Heart right ventricle (tissue), 16 donors: ENCODE results near the gene PDZD2. TPM values are rescaled to one million over a fixed set of nuclear protein-coding genes. Genes with fewer than 3 reads are reported as not detected.

Source experiments
- ATAC-seq, 8 donors: fragments of 200-7000 bp; cut with Tn5 transposase; one replicate each; pipeline ENCODE4 v1.9.1; 2020; ENCODE audit warnings: mild to moderate bottlenecking in 8 of 8, moderate library complexity in 8 of 8, moderate number of reproducible peaks in 1 of 8
- DNase-seq, 2 donors: peaks; one replicate each; pipeline ENCODE4 v3.0.0-alpha.2; 2020
- H3K27ac ChIP-seq, 10 donors: fragments of 200-600 bp; sonication (generic) in 2 of 10; one replicate each; pipeline versions ENCODE4 v1.5.0 to v1.8.0; 2020 to 2022; ENCODE audit warnings: mild to moderate bottlenecking in 3 of 10
- H3K27me3 ChIP-seq, 7 donors: fragments of 200-600 bp; one replicate each; pipeline ENCODE4 v1.8.0; 2021 to 2022; ENCODE audit warnings: mild to moderate bottlenecking in 2 of 7
- H3K36me3 ChIP-seq, 9 donors: fragments of 200-600 bp; sonication (generic) in 1 of 9; one replicate each; pipeline versions ENCODE4 v1.5.0 to v1.8.0; 2020 to 2022; ENCODE audit warnings: mild to moderate bottlenecking in 2 of 9
- H3K4me1 ChIP-seq, 9 donors: fragments of 200-600 bp; sonication (generic) in 1 of 9; one replicate each; pipeline versions ENCODE4 v1.5.0 to v1.8.0; 2020 to 2022; ENCODE audit warnings: mild to moderate bottlenecking in 4 of 9
- H3K4me3 ChIP-seq, 10 donors: fragments of 200-600 bp; sonication (generic) in 2 of 10; one replicate each; pipeline versions ENCODE4 v1.5.0 to v1.8.0; 2020 to 2022; ENCODE audit warnings: mild to moderate bottlenecking in 7 of 10, moderate library complexity in 2 of 10
- H3K9me3 ChIP-seq, 11 donors: fragments of 200-600 bp in 10 of 11; sonication (generic) in 2 of 11; one replicate each; pipeline versions ENCODE4 v1.5.0 to v1.8.0; 2013 to 2022; ENCODE audit warnings: mild to moderate bottlenecking in 2 of 11, control low read depth in 1 of 11, moderate library complexity in 1 of 11
- WGBS, 2 donors: extraction: QIAGEN DNeasy Blood & Tissue Kit; methylation state at CpG; one replicate each; pipeline ENCODE4 v1.1.7; 2013; ENCODE audit warnings: inconsistent platforms in 1 of 2; 5-methylcytosine and 5-hydroxymethylcytosine counted together
- intact Hi-C, 10 donors: fragments of 100-400 bp; cut with DNase I; formaldehyde crosslinking; loops; one replicate each; pipeline versions ENCODE4 v1.11.1 to v1.14.2; 2022
- polyA plus RNA-seq, 2 donors: library from polyadenylated mRNA; stranded (reverse); fragments of 200-250 nt; gene quantifications; one replicate each; pipeline ENCODE4 v1.2.3, GENCODE V29; 2013
- total RNA-seq, 10 donors: library from RNA; stranded (reverse); fragmentation: NEBNext Ultra II Directional in 3 of 10; extraction: Animal tissue kit (Norgen Biotek cat#: 25700) in 3 of 10; gene quantifications; one replicate each; pipeline versions ENCODE4 v1.2.1 to v1.2.4, GENCODE V29; 2021 to 2023
- TF ChIP-seq, protein P1 (sequence below), 9 donors: fragments of 200-600 bp; sonication (generic) in 2 of 9; IDR thresholded peaks; one replicate each; pipeline versions ENCODE4 v1.5.0 to v1.8.0; 2021 to 2022; ENCODE audit warnings: antibody characterized with exemption in 9 of 9, mild to moderate bottlenecking in 5 of 9, moderate library complexity in 1 of 9
- donor health status: Arrhythmogenic right ventricular cardiomyopathy.
- donor health status: ischemic (EF 13 %, LVEDD 7.1; RV severe dilation, severe dysfunction).
- donor health status: healthy with polysubstance abuse.
- donor health status: DM: no; HTN: yes; CAD: no.
- donor health status: DM: no; HTN: no; CAD: no.
- donor health status: ischemic (EF 25% LVEDD 6.9; RV normal size, moderate dysfunction).
- donor health status: ischemic (EF 25% LVEDD 5.7; RV mildly dilated, moderate dysfunction).
- donor health status: healthy.
- donor health status: DM: yes; HTN: yes; CAD: no.
- donor health status: Ischemic cardiomyopathy.
- donor health status: ischemic (EF 35%, LVEDD 5.7; RV mildly dilated, moderate dysfunction).
- donor health status: nonischemic (EF 11% LVEDD 7.7; RV severe dilation, severe dysfunction).
- donor health status: DM: yes; HTN: yes; CAD: no.
- donor health status: PGD.
- donor health status: ischemic (EF 29% LVEDD 5.4; RV normal size, mild dysfunction).
- donor health status: nonischemic (EF 23%, LVEDD 6.1; RV moderate dilation, normal function).

The PDZD2 gene
- total and polyA plus RNA-seq, 12 donors, result 9.0 to 117 (median 82.5) TPM

DNA sequence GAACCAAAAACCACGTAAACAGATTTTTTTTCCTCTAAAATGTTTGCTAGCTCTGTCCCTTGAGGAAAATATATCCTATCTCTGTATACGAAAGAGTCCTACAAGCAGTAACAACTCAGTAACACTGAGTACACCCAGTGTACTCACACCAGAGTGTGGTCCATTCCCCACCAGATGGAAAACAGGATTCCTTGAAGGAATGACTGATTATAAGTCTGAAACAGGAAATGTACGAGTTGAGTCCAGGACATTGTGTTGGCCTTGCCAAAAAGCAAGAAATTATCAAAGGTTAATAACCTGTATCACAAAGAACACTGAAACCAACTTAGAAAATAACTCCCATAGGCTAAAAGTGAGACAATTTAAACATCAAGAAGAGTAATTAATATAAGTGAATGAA, 514.8 kb downstream of the PDZD2 start:
- ATAC-seq, result peak in 7 of 8 donors; percentile 31 to 55 (median 43)
- intact Hi-C loops, result no loop called here
- H3K27me3 ChIP-seq, result no peaks in the 10 kb centered on the region
- TF ChIP-seq, protein P1, sequence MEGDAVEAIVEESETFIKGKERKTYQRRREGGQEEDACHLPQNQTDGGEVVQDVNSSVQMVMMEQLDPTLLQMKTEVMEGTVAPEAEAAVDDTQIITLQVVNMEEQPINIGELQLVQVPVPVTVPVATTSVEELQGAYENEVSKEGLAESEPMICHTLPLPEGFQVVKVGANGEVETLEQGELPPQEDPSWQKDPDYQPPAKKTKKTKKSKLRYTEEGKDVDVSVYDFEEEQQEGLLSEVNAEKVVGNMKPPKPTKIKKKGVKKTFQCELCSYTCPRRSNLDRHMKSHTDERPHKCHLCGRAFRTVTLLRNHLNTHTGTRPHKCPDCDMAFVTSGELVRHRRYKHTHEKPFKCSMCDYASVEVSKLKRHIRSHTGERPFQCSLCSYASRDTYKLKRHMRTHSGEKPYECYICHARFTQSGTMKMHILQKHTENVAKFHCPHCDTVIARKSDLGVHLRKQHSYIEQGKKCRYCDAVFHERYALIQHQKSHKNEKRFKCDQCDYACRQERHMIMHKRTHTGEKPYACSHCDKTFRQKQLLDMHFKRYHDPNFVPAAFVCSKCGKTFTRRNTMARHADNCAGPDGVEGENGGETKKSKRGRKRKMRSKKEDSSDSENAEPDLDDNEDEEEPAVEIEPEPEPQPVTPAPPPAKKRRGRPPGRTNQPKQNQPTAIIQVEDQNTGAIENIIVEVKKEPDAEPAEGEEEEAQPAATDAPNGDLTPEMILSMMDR (IDR thresholded peaks at IDR 0.05), result no peak
- H3K4me1 ChIP-seq, result peaks cover 18 to 87% (median 74%) of the 10 kb centered on the region in 9 donors
- 30 to 34% methylated on average over 3 of the region's 3 CpGs for WGBS, 2 donors
- H3K27ac ChIP-seq, result peak overlapping the region in 5 of 10 donors; percentile 1 to 36 (median 11)
- no peak for DNase-seq
- peaks cover 0 to 7% (median 0%) of the 10 kb centered on the region in 9 donors for H3K36me3 ChIP-seq
- no peaks in the 10 kb centered on the region for H3K9me3 ChIP-seq
- no peak overlapping the region for H3K4me3 ChIP-seq

DNA sequence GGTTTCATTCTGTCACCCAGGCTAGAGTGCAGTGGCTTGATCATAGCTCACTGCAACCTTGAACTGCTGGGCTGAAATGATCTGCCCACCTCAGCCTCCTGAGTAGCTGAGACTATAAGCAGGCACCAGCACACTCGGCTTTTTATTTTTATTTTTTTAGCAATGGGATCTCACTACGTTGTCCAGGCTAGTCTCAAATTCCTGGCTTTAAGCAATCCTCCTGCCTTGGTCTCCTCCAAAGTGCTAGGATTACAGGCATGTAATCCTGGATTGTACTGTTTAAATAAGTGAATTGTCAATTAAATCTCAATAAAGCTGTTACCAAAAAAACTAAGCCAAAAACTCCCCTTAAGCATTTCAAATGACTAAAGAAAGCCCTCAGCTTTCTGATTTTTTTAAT, 516.3 kb downstream of the PDZD2 start:
- TF ChIP-seq, protein P1 (IDR thresholded peaks at IDR 0.05), result no peak
- Histone ChIP-seq H3K27ac (no peak overlapping the region), H3K27me3 (no peaks in the 10 kb centered on the region), H3K4me3 (no peak overlapping the region), H3K4me1 (peaks cover 22 to 87% (median 80%) of the 10 kb centered on the region in 9 donors), H3K9me3 (no peaks in the 10 kb centered on the region), H3K36me3 (peaks cover 0 to 7% (median 0%) of the 10 kb centered on the region in 9 donors)
- ATAC-seq (no peak), DNase-seq (no peak)
- intact Hi-C loops, result no loop called here
- 88 to 95% methylated on average over 2 of the region's 2 CpGs for WGBS, 2 donors

DNA sequence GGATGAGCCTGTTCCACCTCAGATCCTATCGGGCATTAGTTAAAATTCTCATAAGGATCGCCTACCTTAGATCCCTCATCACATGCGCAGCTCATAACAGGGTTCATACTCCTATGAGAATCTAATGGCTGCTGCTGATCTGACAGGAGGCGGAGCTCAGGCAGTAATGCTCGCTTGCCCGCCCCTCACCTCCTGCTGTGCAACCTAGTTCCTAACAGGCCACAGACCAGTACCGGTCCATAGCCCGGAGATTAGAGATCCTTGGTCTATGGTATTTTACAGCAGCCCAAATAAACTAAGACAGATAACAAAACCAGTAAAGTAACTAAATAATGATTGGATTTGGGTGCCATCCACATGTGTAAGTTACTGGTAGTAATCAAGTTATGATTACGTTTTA, 517.7 kb downstream of the PDZD2 start:
- Histone ChIP-seq H3K9me3 (no peaks in the 10 kb centered on the region), H3K27ac (no peak overlapping the region), H3K36me3 (peaks cover 0 to 12% (median 0%) of the 10 kb centered on the region in 9 donors), H3K27me3 (no peaks in the 10 kb centered on the region), H3K4me1 (peaks cover 22 to 76% (median 69%) of the 10 kb centered on the region in 9 donors), H3K4me3 (no peak overlapping the region)
- TF ChIP-seq, protein P1 (IDR thresholded peaks at IDR 0.05), result no peak
- 88 to 90% methylated on average over 9 of the region's 9 CpGs for WGBS, 2 donors
- DNase-seq, result no peak
- intact Hi-C loops, result no loop called here
- ATAC-seq, result no peak

DNA sequence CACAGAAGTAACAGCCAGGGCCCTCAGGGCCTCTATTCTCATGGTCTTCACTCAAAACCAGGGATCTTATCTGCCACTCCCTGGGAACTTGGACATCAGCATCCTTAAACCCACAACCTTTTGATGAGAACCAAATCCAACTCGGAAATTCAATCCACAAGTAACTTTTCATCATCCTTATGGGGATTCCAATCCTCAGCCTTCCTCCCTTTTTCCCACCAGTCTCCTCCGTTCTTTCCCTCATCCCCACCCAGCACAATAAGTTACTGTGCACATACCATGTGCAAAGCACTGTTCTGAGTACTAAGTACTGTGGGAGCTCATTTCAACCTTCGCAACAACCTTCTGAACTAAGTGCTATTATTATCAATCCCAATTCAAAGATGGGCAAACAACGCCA, 518.1 kb downstream of the PDZD2 start:
- TF ChIP-seq, protein P1 (IDR thresholded peaks at IDR 0.05), result no peak

More for the DNA sequence above, 518.1 kb downstream of the PDZD2 start:
- Histone ChIP-seq H3K4me3 (no peak overlapping the region), H3K27me3 (no peaks in the 10 kb centered on the region), H3K27ac (no peak overlapping the region), H3K9me3 (no peaks in the 10 kb centered on the region), H3K36me3 (peaks cover 0 to 12% (median 0%) of the 10 kb centered on the region in 9 donors), H3K4me1 (peaks cover 22 to 72% (median 65%) of the 10 kb centered on the region in 9 donors)
- intact Hi-C loops, result no loop called here
- no peak for DNase-seq
- WGBS, 2 donors, result 71 to 77% methylated on average over 4 of the region's 4 CpGs
- no peak for ATAC-seq
